HG02763 (cell line): Measurements from ENCODE around the gene AKAP12.
"Not testable (repeated sequence)": the region's sequence is repeated elsewhere in the genome, so short reads cannot be mapped to it uniquely, and the experiment has no call there.

ENCODE experiments used
- ATAC-seq: cut with Tn5 transposase; IDR thresholded peaks from one replicate; pipeline ENCODE4 v1.9.1; 2021; ENCODE audit warnings: mild to moderate bottlenecking, moderate library complexity; ENCODE audit not compliant: unreplicated experiment

AKAP12 gene

DNA sequence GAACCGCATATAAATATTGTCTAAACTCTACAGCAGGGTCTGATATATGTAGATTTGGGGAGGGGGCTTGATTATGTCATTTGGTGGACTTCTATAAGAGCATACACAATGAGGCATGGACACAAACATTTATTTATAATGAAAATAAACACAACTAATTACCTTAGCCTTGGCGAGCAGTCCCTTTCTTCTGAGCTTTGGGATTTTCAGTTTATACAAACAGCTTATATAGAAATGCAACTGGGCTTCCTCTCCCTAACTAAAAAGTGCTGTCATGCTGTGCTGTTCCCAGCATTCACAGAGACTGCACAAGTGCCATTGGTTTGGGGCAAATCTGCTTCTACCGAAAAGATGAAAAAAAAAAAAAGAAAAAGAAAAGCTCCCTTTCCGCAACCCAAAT lies 69.9 kb downstream of the AKAP12 start:
- no peak for ATAC-seq

DNA sequence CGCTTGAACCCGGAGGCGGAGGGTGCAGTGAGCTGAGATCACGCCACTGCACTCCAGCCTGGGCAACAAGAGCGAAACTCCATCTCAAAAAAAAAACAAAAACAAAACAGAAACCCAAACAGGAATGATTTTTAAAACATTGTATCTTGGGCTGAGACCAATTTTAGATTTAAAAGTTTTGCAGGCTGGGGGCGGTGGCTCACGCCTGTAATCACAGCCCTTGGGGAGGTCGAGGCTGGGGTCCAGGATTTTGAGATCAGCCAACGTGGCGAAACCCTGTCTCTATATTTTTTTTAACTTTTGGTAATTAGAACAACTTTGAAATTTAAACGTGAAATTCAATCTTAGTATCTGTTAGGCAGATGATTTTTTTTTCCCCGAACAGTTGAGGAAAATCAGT lies 70.5 kb downstream of the AKAP12 start:
- ATAC-seq: no peak

DNA sequence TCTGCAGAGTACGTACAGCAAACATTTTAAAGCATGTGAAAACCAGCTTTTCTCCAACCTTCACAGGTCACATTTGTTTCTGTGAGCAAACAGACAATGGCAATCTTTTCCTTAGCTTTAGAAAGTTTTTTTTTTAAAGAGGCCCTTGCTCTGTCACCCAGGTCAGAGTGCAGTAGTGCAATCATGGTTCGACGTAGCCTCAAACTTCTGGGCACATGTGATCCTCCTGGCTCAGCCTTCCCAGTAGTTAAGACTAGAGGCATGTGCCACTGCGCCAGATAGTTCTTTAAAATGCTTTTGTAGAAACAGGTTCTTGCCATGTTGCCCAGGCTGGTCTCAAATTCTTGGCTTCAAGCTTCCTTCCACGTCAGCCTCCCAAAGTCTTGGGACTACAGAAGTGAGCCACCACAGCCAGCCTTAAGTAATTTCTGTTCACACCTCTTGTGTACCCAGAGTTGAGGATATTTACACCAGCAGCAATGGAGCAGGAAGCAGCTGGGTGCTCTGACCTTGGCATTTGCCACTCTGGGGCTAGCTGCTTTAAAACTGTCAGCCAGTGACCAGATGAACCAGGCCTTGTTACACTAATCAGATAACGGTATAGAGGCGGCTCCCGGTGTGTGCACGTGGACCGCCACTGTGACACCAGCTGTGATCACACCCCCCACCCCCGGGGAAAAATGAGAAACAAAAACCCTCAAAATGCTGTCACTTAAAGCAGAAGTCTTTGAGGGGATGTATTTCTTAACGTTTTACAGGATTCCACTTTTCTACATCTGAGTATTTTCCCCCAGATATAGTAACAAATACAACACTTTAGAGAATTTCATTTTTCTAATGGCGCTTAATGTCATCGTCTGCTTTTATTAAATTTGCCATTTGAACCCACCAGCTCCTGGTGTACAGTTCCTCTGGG lies 71.3 kb downstream of the AKAP12 start:
- ATAC-seq: no peak

GRCh38 chr6:151313066-151313491 lies 73.3 kb downstream of the AKAP12 start:
- ATAC-seq: no peak

GRCh38 chr6:151315661-151316060 lies 75.9 kb downstream of the AKAP12 start:
- not testable (repeated sequence) for ATAC-seq

GRCh38 chr6:151317103-151317994 lies 77.6 kb downstream of the AKAP12 start:
- ATAC-seq: no peak

GRCh38 chr6:151317995-151318365 lies 78.2 kb downstream of the AKAP12 start:
- no peak for ATAC-seq

DNA sequence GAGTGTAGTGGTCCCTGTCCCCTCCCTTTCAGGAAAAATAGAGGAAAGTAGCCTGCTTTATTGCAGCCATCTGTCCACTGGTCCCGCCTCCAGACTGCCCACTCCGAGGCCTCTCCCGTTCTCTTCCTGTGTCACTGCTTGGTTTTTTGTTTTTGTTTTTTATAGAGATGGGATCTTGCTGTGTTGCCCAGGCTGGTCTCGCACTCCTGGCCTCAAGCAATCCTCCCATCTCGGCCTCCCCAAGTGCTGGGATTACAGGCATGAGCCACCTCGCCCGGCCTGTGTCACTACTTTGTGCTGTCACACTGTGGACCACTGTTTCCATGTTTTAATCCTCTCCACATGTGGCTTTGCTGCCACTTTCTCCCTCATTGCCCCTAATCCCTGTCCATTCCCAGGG lies 80.4 kb downstream of the AKAP12 start:
- ATAC-seq: no peak

GRCh38 chr6:151321438-151321837 lies 81.7 kb downstream of the AKAP12 start:
- no peak for ATAC-seq

GRCh38 chr6:151322570-151322969 lies 82.8 kb downstream of the AKAP12 start:
- ATAC-seq: no peak

- no peak for ATAC-seq
These were observed 84.2 kb downstream of the AKAP12 start for GRCh38 chr6:151323791-151324487.

GRCh38 chr6:151324488-151324825 lies 84.7 kb downstream of the AKAP12 start:
- no peak for ATAC-seq

- ATAC-seq: no peak
These were observed 85.6 kb downstream of the AKAP12 start for GRCh38 chr6:151325075-151326050.

- no peak for ATAC-seq
These were observed 86.5 kb downstream of the AKAP12 start for GRCh38 chr6:151326116-151326825.

GRCh38 chr6:151327101-151327500 lies 87.3 kb downstream of the AKAP12 start:
- no peak for ATAC-seq

GRCh38 chr6:151330130-151330696 lies 90.4 kb downstream of the AKAP12 start:
- no peak for ATAC-seq

DNA sequence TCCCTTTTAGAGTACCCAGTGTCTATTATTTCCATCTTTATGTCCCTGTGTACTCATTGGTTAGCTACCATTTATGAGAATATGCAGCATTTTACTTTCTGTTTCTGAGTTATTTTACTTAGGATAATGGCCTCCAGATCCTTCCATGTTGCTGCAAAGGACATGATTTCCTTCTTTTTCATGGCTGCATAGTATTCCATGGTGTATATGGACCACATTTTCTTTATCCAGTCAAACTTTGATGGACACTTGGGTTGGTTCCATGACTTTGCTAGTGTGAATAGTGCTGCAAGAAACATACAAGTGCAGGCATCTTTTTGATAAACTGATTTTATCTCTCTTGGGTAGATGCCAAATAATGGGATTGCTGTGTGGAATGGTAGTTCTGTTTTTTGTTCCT lies 96.2 kb downstream of the AKAP12 start:
- ATAC-seq: no peak

GRCh38 chr6:151338651-151339200 lies 99.0 kb downstream of the AKAP12 start:
- ATAC-seq: no peak

DNA sequence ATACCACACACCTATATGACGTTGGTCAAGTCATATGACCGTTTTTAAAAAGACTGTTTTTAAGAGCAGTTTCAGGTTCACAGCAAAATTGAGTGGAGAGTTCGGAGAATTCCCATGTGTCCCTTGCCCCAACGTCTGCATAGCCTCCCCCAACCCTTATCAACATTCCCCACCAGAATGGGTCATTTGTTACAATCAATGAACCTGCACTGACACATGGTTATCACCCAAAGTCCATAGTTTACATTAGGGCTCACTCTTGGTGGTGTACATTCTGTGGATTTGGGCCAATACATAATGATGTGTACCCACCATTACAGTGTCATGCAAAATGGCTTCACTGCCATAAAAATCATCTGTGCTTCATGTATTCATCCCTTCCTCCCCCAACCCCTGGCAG lies 99.6 kb downstream of the AKAP12 start:
- no peak for ATAC-seq
